Measurements from ENCODE around the gene SP2.

SP2 gene

GRCh38 chr17:47973541-47973940 is 77.5 kb downstream of the SP2 start:
- DNase-seq (ENCODE audit: low spot score) = no peak

DNA sequence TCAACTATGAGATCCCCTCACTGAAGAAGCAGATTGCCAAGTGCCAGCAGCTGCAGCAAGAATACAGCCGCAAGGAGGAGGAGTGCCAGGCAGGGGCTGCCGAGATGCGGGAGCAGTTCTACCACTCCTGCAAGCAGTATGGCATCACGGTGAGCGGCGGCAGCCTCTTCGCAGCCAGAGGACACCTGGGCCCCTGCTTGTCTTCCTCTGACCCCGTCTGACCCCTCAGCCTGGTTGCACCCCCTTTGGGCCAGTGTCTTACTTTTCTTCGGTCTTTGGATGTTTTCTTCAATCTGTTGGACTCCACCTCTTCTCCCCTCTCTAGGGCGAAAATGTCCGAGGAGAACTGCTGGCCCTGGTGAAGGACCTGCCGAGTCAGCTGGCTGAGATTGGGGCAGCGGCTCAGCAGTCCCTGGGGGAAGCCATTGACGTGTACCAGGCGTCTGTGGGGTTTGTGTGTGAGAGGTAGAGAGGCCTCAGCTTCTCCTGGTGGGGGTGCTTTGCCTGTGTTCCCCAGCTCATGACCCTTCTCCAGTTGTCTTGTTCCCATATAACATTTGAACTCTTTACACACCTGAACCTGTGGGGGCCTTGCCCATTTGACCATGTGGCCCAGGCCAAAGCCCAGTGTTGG is 79.3 kb downstream of the SP2 start:
- DNase-seq (ENCODE audit: low spot score) = no peak

GRCh38 chr17:47975823-47976205 is 79.8 kb downstream of the SP2 start:
- no peak for DNase-seq (ENCODE audit: low spot score)

- no peak for DNase-seq (ENCODE audit: low spot score)
Measured at GRCh38 chr17:47978324-47978723, 82.3 kb downstream of the SP2 start.
